Kidney (tissue), 14 donors: ENCODE data around the gene CCS. TPM values are rescaled to one million over a fixed set of nuclear protein-coding genes. Genes with fewer than 3 reads are reported as not detected.
A peak's percentile ranks its signal among the peaks of the same experiment; 100 is the strongest.

Experiments used
- DNase-seq, 5 donors: peaks; one replicate each; pipeline ENCODE4 v3.0.0-alpha.2; 2013 to 2020
- FAIRE-seq: peaks from 2 replicates; lab custom pipeline; 2012; peaks lifted over from hg19 to GRCh38; lab: Jason Lieb, UNC
- H3K27ac ChIP-seq, 2 donors: one replicate each; pipeline ENCODE4 v1.7.0; 2013; ENCODE audit warnings: low read depth in 2 of 2, low read length in 2 of 2, inconsistent platforms in 1 of 2
- H3K27me3 ChIP-seq: one replicate; pipeline ENCODE4 v1.7.1; 2013; ENCODE audit warnings: low read length, inconsistent platforms; ENCODE audit not compliant: control insufficient read depth, insufficient read depth
- H3K36me3 ChIP-seq, 3 donors: one replicate each; pipeline versions ENCODE4 v1.7.0 to v1.7.1; 2013; ENCODE audit warnings: low read length in 3 of 3, control low read depth in 1 of 3, inconsistent platforms in 1 of 3; ENCODE audit not compliant: insufficient read depth in 3 of 3, control insufficient read depth in 2 of 3
- H3K4me1 ChIP-seq, 3 donors: one replicate each; pipeline versions ENCODE4 v1.7.0 to v1.7.1; 2013; ENCODE audit warnings: low read length in 3 of 3, inconsistent platforms in 1 of 3, low read depth in 1 of 3; ENCODE audit not compliant: control insufficient read depth in 2 of 3, insufficient read depth in 2 of 3
- H3K4me3 ChIP-seq, 3 donors: one replicate each; pipeline versions ENCODE4 v1.7.0 to v1.8.1; 2013; ENCODE audit warnings: low read length in 3 of 3, control low read depth in 1 of 3, inconsistent platforms in 1 of 3
- H3K9ac ChIP-seq, 3 donors: one replicate each; pipeline versions ENCODE4 v1.7.0 to v1.7.1; 2013; ENCODE audit warnings: low read length in 3 of 3, control low read depth in 1 of 3, inconsistent platforms in 1 of 3
- H3K9me3 ChIP-seq, 3 donors: one replicate each; pipeline versions ENCODE4 v1.7.0 to v1.7.1; 2013; ENCODE audit warnings: low read length in 3 of 3, control low read depth in 1 of 3, inconsistent platforms in 1 of 3; ENCODE audit not compliant: control insufficient read depth in 2 of 3, insufficient read depth in 1 of 3
- intact Hi-C: fragments of 100-400 bp; cut with DNase I; formaldehyde crosslinking; loops from one replicate; pipeline ENCODE4 v1.11.1; 2022
- polyA plus RNA-seq: library from polyadenylated mRNA; stranded (reverse); fragments of 350-450 nt; fragmentation: Illumina TruSeq; extraction: RNeasy Lipid Tissue Mini Kit (QIAGEN cat#74804); gene quantifications from one replicate; pipeline ENCODE4 v1.2.3, GENCODE V29; 2014; ENCODE audit warnings: low read depth, low replicate concordance; ENCODE audit not compliant: insufficient read depth
- total RNA-seq: library from RNA; stranded (reverse); fragmentation: NEBNext Ultra II Directional; extraction: Animal tissue kit (Norgen Biotek cat#: 25700); gene quantifications from one replicate; pipeline ENCODE4 v1.2.1, GENCODE V29; 2021
- TF ChIP-seq, protein P1 (sequence below): IDR thresholded peaks from 3 replicates; pipeline ENCODE4 v1.5.1; 2012; ENCODE audit warnings: mild to moderate bottlenecking, moderate library complexity, borderline replicate concordance; ENCODE audit not compliant: insufficient read depth; ENCODE audit errors: extremely low read depth
- donor health status: control.
- donor health status: control.
- donor health status: control.
- donor health status: control.
- donor health status: control.
- donor health status: DM: yes; HTN: yes; CAD: no.
- donor health status: Normal renal cell carcinoma (clear cell type).

CCS gene
- total and polyA plus RNA-seq, 2 donors from 2014 or later: 40.7 to 78.7 TPM

DNA sequence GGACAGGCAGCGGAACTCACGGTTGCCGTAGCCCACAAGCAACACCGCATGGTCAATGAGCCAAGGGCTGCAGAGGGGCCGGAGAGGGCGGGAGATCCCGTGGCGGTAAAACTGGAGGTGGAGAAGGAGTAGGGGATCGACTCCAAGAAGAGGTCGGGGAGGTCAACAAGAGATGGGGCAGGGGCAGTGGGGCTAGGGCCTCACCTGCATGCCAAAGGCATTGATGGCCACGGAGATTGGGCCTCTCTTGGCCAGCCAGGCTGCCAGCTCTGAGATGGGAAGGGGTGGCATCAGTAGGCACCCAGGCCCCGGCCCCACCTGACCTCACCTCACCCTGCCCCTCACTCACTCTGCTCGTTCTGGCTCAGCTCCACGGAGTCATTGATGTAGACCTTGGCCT is 28.4 kb upstream of the CCS start:
- DNase-seq (no peak), FAIRE-seq (no peak)
- Histone ChIP-seq H3K27me3 (no peaks in the 10 kb centered on the region), H3K9me3 (no peaks in the 10 kb centered on the region), H3K36me3 (peaks cover 0 to 2% (median 0%) of the 10 kb centered on the region in 3 donors), H3K4me3 (no peak overlapping the region), H3K4me1 (peaks cover 0 to 10% (median 0%) of the 10 kb centered on the region in 3 donors), H3K9ac (no peak overlapping the region), H3K27ac (no peak overlapping the region)
- intact Hi-C loops: no loop called here
- TF ChIP-seq, protein P1, sequence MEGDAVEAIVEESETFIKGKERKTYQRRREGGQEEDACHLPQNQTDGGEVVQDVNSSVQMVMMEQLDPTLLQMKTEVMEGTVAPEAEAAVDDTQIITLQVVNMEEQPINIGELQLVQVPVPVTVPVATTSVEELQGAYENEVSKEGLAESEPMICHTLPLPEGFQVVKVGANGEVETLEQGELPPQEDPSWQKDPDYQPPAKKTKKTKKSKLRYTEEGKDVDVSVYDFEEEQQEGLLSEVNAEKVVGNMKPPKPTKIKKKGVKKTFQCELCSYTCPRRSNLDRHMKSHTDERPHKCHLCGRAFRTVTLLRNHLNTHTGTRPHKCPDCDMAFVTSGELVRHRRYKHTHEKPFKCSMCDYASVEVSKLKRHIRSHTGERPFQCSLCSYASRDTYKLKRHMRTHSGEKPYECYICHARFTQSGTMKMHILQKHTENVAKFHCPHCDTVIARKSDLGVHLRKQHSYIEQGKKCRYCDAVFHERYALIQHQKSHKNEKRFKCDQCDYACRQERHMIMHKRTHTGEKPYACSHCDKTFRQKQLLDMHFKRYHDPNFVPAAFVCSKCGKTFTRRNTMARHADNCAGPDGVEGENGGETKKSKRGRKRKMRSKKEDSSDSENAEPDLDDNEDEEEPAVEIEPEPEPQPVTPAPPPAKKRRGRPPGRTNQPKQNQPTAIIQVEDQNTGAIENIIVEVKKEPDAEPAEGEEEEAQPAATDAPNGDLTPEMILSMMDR: no peak

- H3K4me3 ChIP-seq: no peak overlapping the region
- H3K27me3 ChIP-seq: no peaks in the 10 kb centered on the region
- intact Hi-C loops: no loop called here
- TF ChIP-seq, protein P1: no peak
- DNase-seq (no peak), FAIRE-seq (no peak)
- H3K9me3 ChIP-seq: no peaks in the 10 kb centered on the region
- peaks cover 0 to 2% (median 0%) of the 10 kb centered on the region in 3 donors for H3K36me3 ChIP-seq
- H3K27ac ChIP-seq: no peak overlapping the region
- H3K4me1 ChIP-seq: peaks cover 0 to 10% (median 0%) of the 10 kb centered on the region in 3 donors
- H3K9ac ChIP-seq: no peak overlapping the region
These were observed 28.0 kb upstream of the CCS start for GRCh38 chr11:66564984-66565383.

DNA sequence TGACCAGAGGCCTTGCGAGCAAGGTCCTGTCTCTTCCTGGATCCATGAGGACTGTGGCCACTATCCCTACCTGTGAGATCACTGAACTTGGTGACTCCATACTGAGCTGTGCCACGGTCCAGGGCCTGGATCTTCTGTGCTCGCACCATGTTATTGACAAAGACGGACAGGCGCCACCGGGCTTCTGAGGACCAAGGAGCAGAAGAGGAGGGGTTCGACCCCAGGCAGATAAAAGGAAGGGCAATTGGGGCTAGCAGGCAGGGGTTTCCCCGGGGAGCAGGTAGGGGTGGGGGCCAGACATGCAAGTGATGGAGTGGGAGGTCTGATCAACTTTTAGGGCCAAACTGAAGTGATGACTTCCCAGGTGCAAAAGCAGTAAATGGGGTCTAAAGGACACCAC is 26.8 kb upstream of the CCS start:
- H3K4me3 ChIP-seq: no peak overlapping the region
- no peak for FAIRE-seq
- peaks cover 0 to 2% (median 0%) of the 10 kb centered on the region in 3 donors for H3K36me3 ChIP-seq
- no peaks in the 10 kb centered on the region for H3K9me3 ChIP-seq
- DNase-seq: peak in 1 of 5 donors; percentile 55
- H3K9ac ChIP-seq: no peak overlapping the region
- TF ChIP-seq, protein P1: no peak
- H3K27me3 ChIP-seq: no peaks in the 10 kb centered on the region
- intact Hi-C loops: no loop called here
- peaks cover 0 to 10% (median 8%) of the 10 kb centered on the region in 3 donors for H3K4me1 ChIP-seq
- no peak overlapping the region for H3K27ac ChIP-seq

GRCh38 chr11:66567787-66568123 is 25.2 kb upstream of the CCS start:
- no peaks in the 10 kb centered on the region for H3K27me3 ChIP-seq
- H3K4me3 ChIP-seq: peak overlapping the region in 2 of 3 donors; percentile 19 to 40
- H3K9me3 ChIP-seq: no peaks in the 10 kb centered on the region
- H3K9ac ChIP-seq: no peak overlapping the region
- no peaks in the 10 kb centered on the region for H3K36me3 ChIP-seq
- H3K27ac ChIP-seq: no peak overlapping the region
- TF ChIP-seq, protein P1: no peak
- FAIRE-seq (no peak), DNase-seq (peak in 1 of 5 donors; percentile 65)
- intact Hi-C loops: no loop called here
- H3K4me1 ChIP-seq: peaks cover 0 to 10% (median 8%) of the 10 kb centered on the region in 3 donors
